GM18951 (cell line): ENCODE measurements around the gene DMWD.

Experiments
- POLR2A ChIP-seq: IDR thresholded peaks from 4 replicates; pipeline ENCODE4 v1.6.1; 2011; ENCODE audit warnings: mild to moderate bottlenecking; ENCODE audit not compliant: insufficient read length, insufficient read depth; ENCODE audit errors: extremely low read depth
- in situ Hi-C: fragments of 300-500 bp; cut with MboI; formaldehyde crosslinking; loops from one replicate; pipeline ENCODE4 v1.12.0; 2022; ENCODE audit warnings: low sequenced_read_pairs, mixed read lengths, inconsistent platforms; ENCODE audit not compliant: unreplicated experiment

DMWD gene

DNA sequence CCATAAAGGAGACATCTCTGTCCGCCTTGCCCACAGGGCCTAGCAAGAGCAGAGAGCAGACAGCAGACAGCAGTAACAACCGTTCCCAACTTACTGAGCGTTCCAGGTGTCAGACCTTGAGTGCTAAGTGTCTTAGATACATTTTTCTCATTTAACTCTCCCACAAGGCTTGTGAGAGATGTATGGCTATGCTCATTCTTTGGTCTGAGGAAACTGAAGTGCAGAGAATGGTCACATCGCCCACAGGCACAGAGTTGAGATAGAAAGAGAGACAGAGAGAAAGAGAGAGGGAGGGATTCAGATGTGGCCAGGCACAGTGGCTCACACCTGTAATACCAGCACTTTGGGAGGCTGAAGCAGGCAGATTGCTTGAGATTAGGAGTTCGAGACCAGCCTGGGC is 45.1 kb downstream of the DMWD start:
- TF ChIP-seq POLR2A = no peak

DNA sequence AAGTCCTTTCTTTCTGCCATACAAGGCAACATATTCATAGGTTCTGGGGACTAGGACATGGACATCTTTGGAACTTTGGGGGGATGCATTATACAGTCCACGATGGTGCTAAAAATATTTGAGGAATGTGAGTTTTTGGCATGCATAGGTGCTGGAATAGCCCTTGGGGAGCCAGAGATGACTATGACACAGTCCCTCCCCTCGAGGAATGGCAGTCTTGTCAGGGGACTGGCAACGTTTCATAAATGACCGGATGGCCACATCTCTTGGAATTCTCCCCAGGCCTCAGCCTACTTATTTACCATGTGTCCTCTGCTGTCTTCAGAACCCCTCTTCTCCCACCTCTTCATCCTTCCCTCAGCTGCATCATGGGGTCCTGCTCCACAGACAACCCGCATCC is 45.8 kb downstream of the DMWD start:
- in situ Hi-C loops = no loop called here
- TF ChIP-seq POLR2A = no peak

More for the DNA sequence above, 45.1 kb downstream of the DMWD start:
- in situ Hi-C loops = no loop called here

- in situ Hi-C loops = no loop called here
- no peak for TF ChIP-seq POLR2A
Measured at GRCh38 chr19:45745606-45746005, 47.0 kb downstream of the DMWD start.

- TF ChIP-seq POLR2A = no peak
- in situ Hi-C loops = no loop called here
Measured at GRCh38 chr19:45742969-45743368, 49.7 kb downstream of the DMWD start.

DNA sequence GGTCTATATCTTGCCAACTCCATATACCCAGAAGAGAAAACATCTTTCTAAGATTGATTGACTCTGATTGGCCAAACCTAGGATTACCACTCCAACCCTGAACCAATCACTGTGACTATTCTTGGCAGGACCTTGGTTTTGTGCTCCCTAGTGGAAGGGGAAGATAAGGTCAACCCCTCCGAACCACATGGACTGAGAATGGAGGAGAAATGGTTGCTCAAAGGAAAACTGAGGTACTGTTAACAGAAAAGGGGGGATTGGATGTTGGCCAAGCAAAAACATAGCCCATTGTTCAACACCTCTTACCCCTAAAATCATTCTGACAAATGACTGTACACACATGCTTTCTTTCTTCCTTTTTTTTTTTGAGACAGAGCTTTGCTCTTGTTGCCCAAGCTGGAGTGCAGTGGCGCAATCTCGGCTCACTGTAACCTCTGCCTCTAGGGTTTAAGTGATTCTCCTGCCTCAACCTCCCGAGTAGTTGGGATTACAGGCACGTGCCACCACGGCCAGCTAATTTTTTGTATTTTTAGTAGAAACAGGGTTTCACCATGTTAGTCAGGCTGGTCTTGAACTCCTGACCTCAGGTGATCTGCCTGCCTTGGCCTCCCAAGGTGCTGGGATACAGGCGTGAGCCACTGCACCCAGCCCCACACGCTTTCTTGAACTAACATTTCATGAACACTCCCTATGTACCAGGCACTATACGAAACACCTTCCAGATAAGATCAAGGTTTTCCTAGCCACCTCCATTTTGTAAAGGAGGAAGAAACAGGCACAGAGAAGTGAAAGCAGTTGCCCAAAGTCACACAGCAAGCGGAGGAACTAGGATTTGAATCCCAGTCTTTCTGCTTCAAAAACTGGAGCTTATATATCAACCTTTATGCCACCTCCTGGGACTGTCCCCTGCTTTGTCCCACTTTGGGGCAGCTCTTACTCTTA is 52.9 kb downstream of the DMWD start:
- in situ Hi-C loops = no loop called here
- TF ChIP-seq POLR2A = no peak

DNA sequence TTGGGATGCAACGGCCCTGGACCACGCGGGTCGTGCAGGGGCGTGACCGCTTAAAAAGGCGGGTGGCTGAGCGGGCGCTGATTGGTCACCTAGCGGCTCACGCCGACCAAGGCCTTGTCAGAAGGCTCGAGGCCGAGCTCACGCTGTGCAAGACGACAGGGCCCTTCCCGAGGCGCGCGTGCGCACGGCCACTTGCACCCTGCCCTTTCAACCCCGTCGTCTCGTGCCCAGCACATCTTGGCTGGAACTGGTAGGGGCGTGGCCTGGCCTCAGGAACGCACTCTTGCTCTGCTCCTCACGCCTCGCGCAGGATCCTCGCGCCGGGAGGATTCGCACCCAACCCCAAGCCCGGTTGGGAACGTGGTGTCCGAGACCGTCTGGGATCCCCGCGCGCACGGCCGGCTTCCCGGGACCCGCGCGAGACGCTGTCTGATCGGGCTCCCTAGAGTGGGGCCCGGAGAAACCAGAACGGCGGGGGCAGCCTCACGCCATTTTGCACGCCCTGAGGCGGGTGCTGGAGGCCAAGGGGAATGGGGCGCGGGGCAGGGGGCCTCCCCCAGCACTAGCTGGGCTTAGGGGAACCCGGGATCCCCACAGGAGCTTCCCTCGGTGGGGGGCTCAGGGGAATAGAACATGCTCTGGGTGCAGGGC is 59.4 kb downstream of the DMWD start, which contains the start of gene MEIOSIN:
MEIOSIN (plus strand) TSS at position 280 of the 651 bp plus-strand sequence. CDS start 1,938 bp downstream, outside the sequence.
- in situ Hi-C loops = no loop called here
- no peak for TF ChIP-seq POLR2A
